Osteocyte (in vitro differentiated cells): ENCODE measurements around the gene NUP188. TPM values are rescaled to one million over a fixed set of nuclear protein-coding genes. Genes with fewer than 3 reads are reported as not detected.

Experiments
- DNase-seq: peaks from one replicate; pipeline ENCODE4 v3.0.0; 2021; ENCODE audit warnings: mixed read lengths; ENCODE audit not compliant: unreplicated experiment; ENCODE audit errors: extremely low spot score
- H3K27ac Mint-ChIP-seq: one replicate; pipeline ENCODE4 v1.8.0; 2021; ENCODE audit warnings: mild to moderate bottlenecking, mixed read lengths; ENCODE audit not compliant: unreplicated experiment
- H3K27me3 Mint-ChIP-seq: one replicate; pipeline ENCODE4 v1.8.0; 2021; ENCODE audit warnings: mixed read lengths; ENCODE audit not compliant: unreplicated experiment
- H3K36me3 Mint-ChIP-seq: one replicate; pipeline ENCODE4 v1.8.0; 2021; ENCODE audit warnings: mixed read lengths; ENCODE audit not compliant: unreplicated experiment
- H3K4me1 Mint-ChIP-seq: one replicate; pipeline ENCODE4 v1.8.0; 2021; ENCODE audit warnings: mixed read lengths; ENCODE audit not compliant: unreplicated experiment
- H3K4me3 Mint-ChIP-seq: one replicate; pipeline ENCODE4 v1.8.0; 2021; ENCODE audit warnings: mild to moderate bottlenecking, moderate library complexity, mixed read lengths; ENCODE audit not compliant: unreplicated experiment
- H3K9me3 Mint-ChIP-seq: one replicate; pipeline ENCODE4 v1.8.0; 2021; ENCODE audit warnings: mixed read lengths; ENCODE audit not compliant: unreplicated experiment
- CTCF ChIP-seq: fragments of 200-600 bp; sonication (generic); IDR thresholded peaks from 2 replicates; pipeline ENCODE4 v1.5.0; 2021; ENCODE audit warnings: antibody characterized with exemption, mild to moderate bottlenecking, moderate library complexity
- total RNA-seq: library from RNA; stranded (reverse); gene quantifications from 2 replicates; pipeline ENCODE4 v1.2.1, GENCODE V29; 2021

The NUP188 gene
- total RNA-seq, 1 donor from 2014 or later = 44.5 TPM

- DNase-seq = no peak
- no peak overlapping the region for H3K4me3 Mint-ChIP-seq
These were observed 41.5 kb upstream of the NUP188 start for GRCh38 chr9:128905964-128906363.

GRCh38 chr9:128906741-128907140 is 40.8 kb upstream of the NUP188 start:
- Mint-ChIP-seq H3K4me3 (no peak overlapping the region), H3K4me1 (peaks cover 35% of the 10 kb centered on the region), H3K27me3 (no peaks in the 10 kb centered on the region), H3K9me3 (no peaks in the 10 kb centered on the region), H3K36me3 (peaks cover 26% of the 10 kb centered on the region), H3K27ac (no peak overlapping the region)
- TF ChIP-seq CTCF = no peak
- no peak for DNase-seq

More at GRCh38 chr9:128905964-128906363, 41.5 kb upstream of the NUP188 start:
- no peaks in the 10 kb centered on the region for H3K27me3 Mint-ChIP-seq
- TF ChIP-seq CTCF = no peak
- H3K9me3 Mint-ChIP-seq = no peaks in the 10 kb centered on the region
- H3K36me3 Mint-ChIP-seq = peaks cover 26% of the 10 kb centered on the region
- H3K4me1 Mint-ChIP-seq = peaks cover 27% of the 10 kb centered on the region
- no peak overlapping the region for H3K27ac Mint-ChIP-seq

GRCh38 chr9:128908372-128908771 is 39.1 kb upstream of the NUP188 start:
- peaks cover 26% of the 10 kb centered on the region for H3K36me3 Mint-ChIP-seq
- no peak for DNase-seq
- H3K27ac Mint-ChIP-seq = no peak overlapping the region
- peaks cover 37% of the 10 kb centered on the region for H3K4me1 Mint-ChIP-seq
- H3K9me3 Mint-ChIP-seq = no peaks in the 10 kb centered on the region
- H3K27me3 Mint-ChIP-seq = no peaks in the 10 kb centered on the region
- H3K4me3 Mint-ChIP-seq = no peak overlapping the region
- no peak for TF ChIP-seq CTCF

- H3K9me3 Mint-ChIP-seq = no peaks in the 10 kb centered on the region
- H3K27ac Mint-ChIP-seq = no peak overlapping the region
- TF ChIP-seq CTCF = no peak
- H3K27me3 Mint-ChIP-seq = no peaks in the 10 kb centered on the region
- H3K4me1 Mint-ChIP-seq = peaks cover 30% of the 10 kb centered on the region
- peaks cover 26% of the 10 kb centered on the region for H3K36me3 Mint-ChIP-seq
- DNase-seq = no peak
- H3K4me3 Mint-ChIP-seq = no peak overlapping the region
These were observed 37.6 kb upstream of the NUP188 start for GRCh38 chr9:128909859-128910258.

GRCh38 chr9:128910906-128911305 is 36.6 kb upstream of the NUP188 start:
- Mint-ChIP-seq H3K27ac (peak overlapping the region; percentile 45), H3K4me3 (no peak overlapping the region), H3K27me3 (no peaks in the 10 kb centered on the region), H3K4me1 (peaks cover 34% of the 10 kb centered on the region), H3K9me3 (no peaks in the 10 kb centered on the region), H3K36me3 (peaks cover 31% of the 10 kb centered on the region)
- DNase-seq = no peak
- no peak for TF ChIP-seq CTCF
